ENCODE measurements around the gene PRR11. TPM values are rescaled to one million over a fixed set of nuclear protein-coding genes. Genes with fewer than 3 reads are reported as not detected.
"Not testable (repeated sequence)": the region's sequence is repeated elsewhere in the genome, so short reads cannot be mapped to it uniquely, and the experiment has no call there.

PRR11 gene
- total RNA-seq, 1 donor from 2014 or later, result 12.2 TPM

- no peak for DNase-seq (ENCODE audit: low read depth in 2 of 2)
These were observed 4.0 kb upstream of the PRR11 start for GRCh38 chr17:59151591-59151990.

- DNase-seq (ENCODE audit: low read depth in 2 of 2), result no peak
These were observed 2.6 kb upstream of the PRR11 start for GRCh38 chr17:59152925-59153324.

- peak in 1 of 2 donors; percentile 55 for DNase-seq (ENCODE audit: low read depth in 2 of 2)
These were observed 1.2 kb upstream of the PRR11 start for GRCh38 chr17:59154292-59154720.

GRCh38 chr17:59154721-59155438 lies 666 bp upstream of the PRR11 start, which contains the start of gene SKA2:
SKA2 (minus strand) TSS chr17:59155186; CDS start chr17:59155163, 23 bp downstream.
- DNase-seq (ENCODE audit: low read depth in 2 of 2), result no peak

GRCh38 chr17:59160157-59161025 lies 4.8 kb downstream of the PRR11 start:
- DNase-seq (ENCODE audit: low read depth in 2 of 2), result no peak

GRCh38 chr17:59161477-59161876 lies 5.9 kb downstream of the PRR11 start:
- no peak for DNase-seq (ENCODE audit: low read depth in 2 of 2)

GRCh38 chr17:59165933-59166342 lies 10.4 kb downstream of the PRR11 start:
- DNase-seq (ENCODE audit: low read depth in 2 of 2), result peak; percentile 52 to 62

- peak in 1 of 2 donors; percentile 21 for DNase-seq (ENCODE audit: low read depth in 2 of 2)
These were observed 12.0 kb downstream of the PRR11 start for GRCh38 chr17:59167571-59168001.

- DNase-seq (ENCODE audit: low read depth in 2 of 2), result no peak
These were observed 17.0 kb downstream of the PRR11 start for GRCh38 chr17:59172436-59173004.

- DNase-seq (ENCODE audit: low read depth in 2 of 2), result no peak
These were observed 19.1 kb downstream of the PRR11 start for GRCh38 chr17:59174671-59175070.

GRCh38 chr17:59175076-59175475 lies 19.5 kb downstream of the PRR11 start:
- no peak for DNase-seq (ENCODE audit: low read depth in 2 of 2)

- DNase-seq (ENCODE audit: low read depth in 2 of 2), result no peak
These were observed 22.9 kb downstream of the PRR11 start for GRCh38 chr17:59178266-59178985.

GRCh38 chr17:59179601-59180000 lies 24.1 kb downstream of the PRR11 start:
- DNase-seq (ENCODE audit: low read depth in 2 of 2), result not testable (repeated sequence)

- DNase-seq (ENCODE audit: low read depth in 2 of 2), result no peak
These were observed 25.1 kb downstream of the PRR11 start for GRCh38 chr17:59180626-59181025.

GRCh38 chr17:59181481-59181880 lies 25.9 kb downstream of the PRR11 start:
- no peak for DNase-seq (ENCODE audit: low read depth in 2 of 2)

- DNase-seq (ENCODE audit: low read depth in 2 of 2), result no peak
These were observed 30.5 kb downstream of the PRR11 start for GRCh38 chr17:59185997-59186396.

- DNase-seq (ENCODE audit: low read depth in 2 of 2), result no peak
These were observed 31.3 kb downstream of the PRR11 start for GRCh38 chr17:59186850-59187249.

GRCh38 chr17:59190806-59191205 lies 35.3 kb downstream of the PRR11 start:
- DNase-seq (ENCODE audit: low read depth in 2 of 2), result no peak

- DNase-seq (ENCODE audit: low read depth in 2 of 2), result no peak
These were observed 37.9 kb downstream of the PRR11 start for GRCh38 chr17:59193336-59193862.

GRCh38 chr17:59199398-59199797 lies 43.9 kb downstream of the PRR11 start:
- no peak for DNase-seq (ENCODE audit: low read depth in 2 of 2)

GRCh38 chr17:59202320-59202719 lies 46.8 kb downstream of the PRR11 start:
- DNase-seq (ENCODE audit: low read depth in 2 of 2), result no peak

Measured in dermis microvascular lymphatic vessel endothelial cell (primary cell).